ENCODE measurements around the gene DUSP28. TPM values are rescaled to one million over a fixed set of nuclear protein-coding genes. Genes with fewer than 3 reads are reported as not detected.

DUSP28 gene
- polyA plus RNA-seq, 1 donor = 6.6 TPM

- H3K27me3 ChIP-seq (ENCODE audit: control insufficient read depth, insufficient read depth, low read length) = no peaks in the 10 kb centered on the region
- no peak for DNase-seq
- no peak overlapping the region for H3K4me3 ChIP-seq (ENCODE audit: low read length)
- peaks cover 47% of the 10 kb centered on the region for H3K36me3 ChIP-seq (ENCODE audit: control insufficient read depth, insufficient read depth, low read length)
- no peak overlapping the region for H3K27ac ChIP-seq (ENCODE audit: low read length)
- peaks cover 6% of the 10 kb centered on the region for H3K9me3 ChIP-seq (ENCODE audit: control insufficient read depth, low read depth, low read length)
- peaks cover 8% of the 10 kb centered on the region for H3K4me1 ChIP-seq (ENCODE audit: control insufficient read depth, insufficient read depth, low read length)
- WGBS (ENCODE audit: insufficient coverage, low lambda C conversion rate) = no CpG with 5 or more reads among the region's 10 CpGs
These were observed 51.5 kb downstream of the DUSP28 start for GRCh38 chr2:240611601-240612210.

Other genes with a start within 250 kb of the DUSP28 start
- gene GPC1, start 124.7 kb upstream of the DUSP28 start, polyA plus RNA-seq = 16.3 TPM
- gene ANKMY1, start 2.4 kb upstream of the DUSP28 start, polyA plus RNA-seq = 14.0 TPM
- 61.8 TPM for gene RNPEPL1, start 8.1 kb downstream of the DUSP28 start, polyA plus RNA-seq
- 34.9 TPM for gene CAPN10, start 26.4 kb downstream of the DUSP28 start, polyA plus RNA-seq
- gene GPR35, start 65.1 kb downstream of the DUSP28 start, polyA plus RNA-seq = 118 TPM
- gene AQP12B, start 122.5 kb downstream of the DUSP28 start, polyA plus RNA-seq = 10.6 TPM
- gene AQP12A, start 131.5 kb downstream of the DUSP28 start, polyA plus RNA-seq = 5.0 TPM

Data from large intestine (tissue), 3 donors.